Ovary (tissue), 9 donors: Measurements from ENCODE around the gene PHEX. TPM values are rescaled to one million over a fixed set of nuclear protein-coding genes. Genes with fewer than 3 reads are reported as not detected.

ENCODE experiments used
- DNase-seq, 5 donors: peaks; one replicate each; pipeline ENCODE4 v3.0.0-alpha.2; 2019 to 2020
- H3K27ac ChIP-seq, 2 donors: fragments of 200-600 bp; one replicate each; pipeline versions ENCODE4 v1.5.1 to v1.8.0; 2019 to 2022
- H3K27me3 ChIP-seq: fragments of 200-600 bp; one replicate; pipeline ENCODE4 v1.8.0; 2022
- H3K36me3 ChIP-seq: fragments of 200-600 bp; sonication (generic); one replicate; pipeline ENCODE4 v1.5.1; 2019
- H3K4me1 ChIP-seq: one replicate; pipeline ENCODE4 v1.8.1; 2013; ENCODE audit warnings: mild to moderate bottlenecking, moderate library complexity; ENCODE audit not compliant: insufficient read depth
- H3K4me3 ChIP-seq: fragments of 200-600 bp; sonication (generic); one replicate; pipeline ENCODE4 v1.5.1; 2017
- H3K9me3 ChIP-seq, 2 donors: fragments of 200-600 bp in 1 of 2; sonication (generic) in 1 of 2; one replicate each; pipeline versions ENCODE4 v1.5.1 to v1.8.1; 2013 to 2019; ENCODE audit warnings: mild to moderate bottlenecking in 1 of 2, moderate library complexity in 1 of 2
- CTCF ChIP-seq, 3 donors: fragments of 450-650 bp in 2 of 3; fragments of 200-600 bp in 1 of 3; IDR thresholded peaks; one replicate each; pipeline versions ENCODE4 v1.5.1 to v1.8.0; 2016 to 2022; ENCODE audit warnings: antibody characterized with exemption in 3 of 3, mild to moderate bottlenecking in 1 of 3
- EP300 ChIP-seq: sonication (generic); formaldehyde crosslinking; IDR thresholded peaks from one replicate; pipeline ENCODE4 v1.6.1; 2017; ENCODE audit warnings: antibody characterized with exemption
- POLR2A ChIP-seq: fragments of 450-650 bp; IDR thresholded peaks from one replicate; pipeline ENCODE4 v1.6.1; 2017; ENCODE audit warnings: antibody characterized with exemption, mild to moderate bottlenecking, moderate library complexity
- WGBS, 3 donors: extraction: QIAGEN DNeasy Blood & Tissue Kit in 1 of 3; methylation state at CpG; one replicate each; pipeline versions ENCODE4 v1.1.5 to v1.1.7; 2013 to 2017; 5-methylcytosine and 5-hydroxymethylcytosine counted together
- intact Hi-C, 4 donors: fragments of 100-400 bp; cut with DNase I; formaldehyde crosslinking; loops; one replicate each; pipeline versions ENCODE4 v1.11.0 to v1.15.1; 2022 to 2023
- polyA plus RNA-seq, 2 donors: library from polyadenylated mRNA; stranded (reverse); fragments of 200-250 nt in 1 of 2; fragments of 350-450 nt in 1 of 2; fragmentation: Illumina TruSeq in 1 of 2; extraction: RNeasy Lipid Tissue Mini Kit (QIAGEN cat#74804) in 1 of 2; gene quantifications; one replicate each; pipeline ENCODE4 v1.2.3, GENCODE V29; 2013 to 2014
- total RNA-seq, 7 donors: library from RNA; depleted of rRNA in 2 of 7; stranded (reverse); fragments of >200 nt in 2 of 7; fragmentation: NEBNext Ultra II Directional in 3 of 7; extraction: Animal tissue kit (Norgen Biotek cat#: 25700) in 3 of 7; gene quantifications; one replicate each; pipeline versions ENCODE4 v1.1.0 to v1.2.4, GENCODE V29; 2016 to 2023
- donor health status: DM: no; HTN: no; CAD: no; lungs with moderate emphysema.
- donor health status: DM: no; HTN: no; CAD: no.
- donor health status: Bipolar disorder and iron deficiency.
- donor health status: DM: yes; HTN: yes; CAD: no.
- donor health status: DM: no; HTN: no; CAD: no.
- donor health status: DM: yes; HTN: yes; CAD: no.

The PHEX gene
- total and polyA plus RNA-seq, 9 donors: 0.46 to 18.9 (median 1.1) TPM

DNA sequence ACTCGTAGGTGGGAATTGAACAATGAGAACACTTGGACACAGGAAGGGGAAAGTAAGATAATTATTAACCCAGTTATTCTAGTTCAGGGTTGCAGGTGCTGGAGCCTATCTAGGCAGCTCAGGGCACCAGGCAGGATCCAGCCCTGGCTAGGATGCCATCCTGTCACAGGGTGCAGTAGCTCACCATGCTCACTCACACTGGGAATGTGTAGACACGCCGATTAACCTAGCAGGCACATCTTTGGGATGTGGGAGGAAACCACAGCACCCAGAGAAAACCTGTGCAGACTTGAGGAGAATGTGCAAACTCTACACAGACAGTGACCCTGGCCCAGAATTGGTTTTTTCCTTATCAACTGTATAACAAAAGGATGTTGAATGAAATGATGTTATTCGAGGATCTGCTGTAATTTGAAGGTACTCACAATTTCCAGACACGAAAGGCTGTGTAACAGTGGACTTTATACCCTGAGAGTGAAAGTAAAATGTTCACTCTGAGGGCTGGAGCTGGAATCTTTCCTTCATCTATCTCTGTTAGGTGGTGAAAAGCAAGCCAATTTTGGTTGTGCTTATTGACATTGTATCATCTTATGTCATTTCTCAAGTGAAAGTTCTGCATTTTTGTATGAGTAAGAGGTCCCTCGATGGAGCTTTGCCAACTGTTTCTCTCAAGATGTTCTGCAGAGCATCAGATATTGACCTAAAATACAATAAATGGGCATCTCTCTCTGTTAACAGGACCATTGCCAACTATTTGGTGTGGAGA is 78.8 kb downstream of the PHEX start:
- intact Hi-C loops: no loop called here
- Histone ChIP-seq H3K4me3 (no peak overlapping the region), H3K36me3 (no peaks in the 10 kb centered on the region), H3K27me3 (no peaks in the 10 kb centered on the region), H3K9me3 (no peaks in the 10 kb centered on the region), H3K4me1 (no peaks in the 10 kb centered on the region), H3K27ac (no peak overlapping the region)
- 60 to 67% (median 63%) methylated on average over 6 of the region's 6 CpGs for WGBS, 3 donors
- no peak for DNase-seq
- no peak for TF ChIP-seq CTCF (IDR thresholded peaks at IDR 0.05)
- no peak for TF ChIP-seq POLR2A
- no peak for TF ChIP-seq EP300

GRCh38 chrX:22116605-22117546 is 84.8 kb downstream of the PHEX start:
- no peaks in the 10 kb centered on the region for H3K27me3 ChIP-seq
- no peaks in the 10 kb centered on the region for H3K9me3 ChIP-seq
- H3K4me3 ChIP-seq: no peak overlapping the region
- no peaks in the 10 kb centered on the region for H3K4me1 ChIP-seq
- no peak for TF ChIP-seq CTCF (IDR thresholded peaks at IDR 0.05)
- TF ChIP-seq POLR2A: no peak
- TF ChIP-seq EP300: no peak
- intact Hi-C loops: no loop called here
- H3K27ac ChIP-seq: no peak overlapping the region
- no peak for DNase-seq
- H3K36me3 ChIP-seq: no peaks in the 10 kb centered on the region
- 69 to 74% (median 70%) methylated on average over 7 of the region's 7 CpGs for WGBS, 3 donors

GRCh38 chrX:22117633-22118032 is 85.5 kb downstream of the PHEX start:
- WGBS, 3 donors: 29 to 33% (median 31%) methylated on average over 2 of the region's 2 CpGs
- no peak for DNase-seq
- TF ChIP-seq CTCF (IDR thresholded peaks at IDR 0.05): no peak
- no peak for TF ChIP-seq EP300
- TF ChIP-seq POLR2A: no peak
- Histone ChIP-seq H3K27me3 (no peaks in the 10 kb centered on the region), H3K4me3 (no peak overlapping the region), H3K36me3 (no peaks in the 10 kb centered on the region), H3K9me3 (no peaks in the 10 kb centered on the region), H3K27ac (no peak overlapping the region), H3K4me1 (no peaks in the 10 kb centered on the region)
- intact Hi-C loops: no loop called here

DNA sequence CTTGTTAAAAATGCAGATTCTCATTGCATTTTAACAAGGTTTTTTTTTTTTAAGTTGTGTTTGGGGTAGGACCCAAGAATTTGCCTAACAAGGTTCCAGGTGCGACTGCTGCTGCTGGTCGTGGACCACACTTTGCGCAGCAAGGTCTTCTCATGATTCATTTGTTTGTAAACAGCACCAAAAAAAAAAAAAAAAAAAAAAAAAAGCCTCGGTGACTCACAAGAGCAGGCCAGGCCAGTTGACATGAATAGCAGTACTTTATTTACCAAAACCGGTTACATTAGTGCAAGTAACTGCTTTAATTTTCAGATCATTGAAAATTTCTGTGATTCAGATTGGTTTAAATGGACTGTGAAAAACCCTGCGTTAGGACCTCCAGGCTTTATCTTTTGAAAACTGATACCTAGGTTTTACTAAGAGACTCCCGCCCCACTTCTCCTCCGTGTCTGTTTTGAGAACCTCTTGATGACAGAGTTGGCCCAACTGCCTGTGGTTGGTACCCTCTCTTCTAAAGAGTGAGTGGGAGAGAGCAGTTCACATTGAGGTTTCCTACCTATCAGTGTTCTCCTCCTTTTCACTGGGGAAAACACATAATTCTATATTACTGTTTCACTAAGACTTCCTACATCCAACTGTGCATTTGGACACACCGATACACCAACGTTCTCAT is 86.2 kb downstream of the PHEX start:
- no peak for DNase-seq
- no peaks in the 10 kb centered on the region for H3K27me3 ChIP-seq
- H3K4me3 ChIP-seq: no peak overlapping the region
- 51 to 59% (median 54%) methylated on average over 10 of the region's 10 CpGs for WGBS, 3 donors
- H3K9me3 ChIP-seq: no peaks in the 10 kb centered on the region
- TF ChIP-seq POLR2A (no peak), EP300 (no peak)
- no peak overlapping the region for H3K27ac ChIP-seq
- no peaks in the 10 kb centered on the region for H3K36me3 ChIP-seq
- intact Hi-C loops: no loop called here
- no peaks in the 10 kb centered on the region for H3K4me1 ChIP-seq
